ENCODE data around the gene ENSA.
"Not testable (repeated sequence)": the region's sequence is repeated elsewhere in the genome, so short reads cannot be mapped to it uniquely, and the experiment has no call there.

ENSA gene

DNA sequence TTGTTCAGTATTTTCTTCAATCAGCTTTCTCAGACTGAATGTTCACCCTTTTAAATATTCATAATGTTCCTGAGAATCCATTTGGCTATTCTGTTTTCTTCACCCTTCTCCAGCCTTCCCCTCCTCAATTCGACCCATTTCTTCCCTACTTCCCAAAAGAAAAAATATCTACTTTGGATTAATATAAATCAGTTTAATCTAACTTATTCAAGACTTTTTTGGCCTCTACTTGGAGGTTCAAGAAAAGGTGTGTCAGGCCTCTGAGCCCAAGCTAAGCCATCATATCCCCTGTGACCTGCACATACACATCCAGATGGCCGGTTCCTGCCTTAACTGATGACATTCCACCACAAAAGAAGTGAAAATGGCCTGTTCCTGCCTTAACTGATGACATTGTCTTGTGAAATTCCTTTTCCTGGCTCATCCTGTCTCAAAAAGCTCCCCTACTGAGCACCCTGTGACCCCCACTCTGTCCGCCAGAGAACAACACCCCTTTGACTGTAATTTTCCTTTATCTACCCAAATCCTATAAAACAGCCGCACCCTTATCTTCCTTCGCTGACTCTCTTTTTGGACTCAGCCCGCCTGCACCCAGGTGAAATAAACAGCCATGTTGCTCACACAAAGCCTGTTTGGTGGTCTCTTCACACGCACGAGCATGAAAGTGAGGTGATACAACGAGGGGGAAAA is 11.9 kb upstream of the ENSA start:
- H3K27me3 ChIP-seq (ENCODE audit: control insufficient read depth in 1 of 2, insufficient read depth in 2 of 2, low read length in 2 of 2); H3K4me3 ChIP-seq (ENCODE audit: low read depth in 1 of 2, low read length in 2 of 2); H3K27ac ChIP-seq (ENCODE audit: low read depth, low read length); H3K9me3 ChIP-seq (ENCODE audit: low read length); H3K4me1 ChIP-seq (ENCODE audit: insufficient read depth, low read length); H3K9ac ChIP-seq (ENCODE audit: low read length); H3K36me3 ChIP-seq (ENCODE audit: insufficient read depth, low read length): not testable (repeated sequence)

DNA sequence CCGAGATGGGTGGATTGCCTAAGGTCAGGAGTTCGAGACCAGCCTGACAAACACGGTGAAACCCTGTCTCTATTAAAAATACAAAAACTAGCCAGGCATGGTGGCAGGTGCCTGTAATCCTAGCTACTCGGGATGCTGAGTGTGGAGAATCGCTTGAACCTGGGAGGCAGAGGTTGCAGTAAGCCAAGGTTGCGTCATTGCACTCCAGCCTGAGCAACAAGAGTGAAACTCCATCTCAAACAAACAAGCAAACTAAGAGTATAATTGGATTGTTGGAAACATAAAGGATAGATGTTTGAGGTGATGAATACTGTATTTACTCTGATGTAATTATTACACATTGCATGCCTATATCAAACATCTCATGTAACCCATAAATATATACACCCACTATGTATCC is 9.0 kb upstream of the ENSA start:
- not testable (repeated sequence) for H3K4me3 ChIP-seq (ENCODE audit: low read depth in 1 of 2, low read length in 2 of 2); H3K4me1 ChIP-seq (ENCODE audit: insufficient read depth, low read length); H3K27me3 ChIP-seq (ENCODE audit: control insufficient read depth in 1 of 2, insufficient read depth in 2 of 2, low read length in 2 of 2); H3K9ac ChIP-seq (ENCODE audit: low read length); H3K36me3 ChIP-seq (ENCODE audit: insufficient read depth, low read length); H3K9me3 ChIP-seq (ENCODE audit: low read length); H3K27ac ChIP-seq (ENCODE audit: low read depth, low read length)

DNA sequence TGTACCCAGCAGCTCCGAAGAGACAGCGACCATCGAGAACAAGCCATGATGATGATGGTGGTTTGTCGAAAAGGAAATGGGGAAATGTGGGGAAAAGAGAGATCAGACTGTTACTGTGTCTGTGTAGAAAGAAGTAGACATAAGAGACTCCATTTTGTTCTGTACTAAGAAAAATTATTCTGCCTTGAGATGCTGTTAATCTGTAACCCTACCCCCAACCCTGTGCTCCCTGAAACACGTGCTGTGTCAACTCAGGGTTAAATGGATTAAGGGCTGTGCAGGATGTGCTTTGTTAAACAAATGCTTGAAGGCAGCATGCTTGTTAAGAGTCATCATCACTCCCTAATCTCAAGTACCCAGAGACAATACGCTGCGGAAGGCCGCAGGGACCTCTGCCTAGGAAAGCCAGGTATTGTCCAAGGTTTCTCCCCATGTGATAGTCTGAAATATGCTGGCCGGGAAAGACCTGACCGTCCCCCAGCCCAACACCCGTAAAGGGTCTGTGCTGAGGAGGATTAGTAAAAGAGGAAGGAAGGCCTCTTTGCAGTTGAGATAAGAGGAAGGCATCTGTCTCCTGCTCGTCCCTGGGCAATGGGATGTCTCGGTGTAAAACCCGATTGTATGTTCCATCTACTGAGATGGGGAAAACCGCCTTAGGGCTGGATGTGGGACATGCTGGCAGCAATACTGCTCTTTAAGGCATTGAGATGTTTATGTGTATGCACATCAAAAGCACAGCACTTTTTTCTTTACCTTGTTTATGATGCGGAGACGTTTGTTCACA is 5.6 kb upstream of the ENSA start:
- H3K9ac ChIP-seq (ENCODE audit: low read length); H3K4me3 ChIP-seq (ENCODE audit: low read depth in 1 of 2, low read length in 2 of 2); H3K27ac ChIP-seq (ENCODE audit: low read depth, low read length); H3K27me3 ChIP-seq (ENCODE audit: control insufficient read depth in 1 of 2, insufficient read depth in 2 of 2, low read length in 2 of 2); H3K4me1 ChIP-seq (ENCODE audit: insufficient read depth, low read length); H3K9me3 ChIP-seq (ENCODE audit: low read length); H3K36me3 ChIP-seq (ENCODE audit: insufficient read depth, low read length): not testable (repeated sequence)

DNA sequence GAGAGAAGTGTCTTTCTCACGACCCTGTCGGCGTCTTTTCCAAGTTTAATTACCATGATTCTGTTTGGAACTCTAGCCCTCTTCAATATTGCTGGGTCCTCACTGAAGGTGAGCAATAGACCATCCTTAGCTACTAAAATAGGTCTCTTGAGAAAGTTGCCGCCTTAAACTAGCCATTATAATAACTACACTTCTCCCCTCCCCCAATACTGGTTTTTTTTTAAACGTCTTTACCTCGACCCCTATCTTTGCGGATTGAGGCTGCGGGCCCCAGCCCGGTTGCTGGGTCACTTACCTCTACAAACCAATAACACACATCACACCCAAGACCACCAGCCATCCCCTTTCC is 672 bp downstream of the ENSA start:
- H3K27me3 ChIP-seq (ENCODE audit: control insufficient read depth in 1 of 2, insufficient read depth in 2 of 2, low read length in 2 of 2), result no peaks in the 10 kb centered on the region
- peak overlapping the region; percentile 55 for H3K9ac ChIP-seq (ENCODE audit: low read length)
- peak overlapping the region; percentile 69 to 72 for H3K4me3 ChIP-seq (ENCODE audit: low read depth in 1 of 2, low read length in 2 of 2)
- peaks cover 13% of the 10 kb centered on the region for H3K4me1 ChIP-seq (ENCODE audit: insufficient read depth, low read length)
- no peaks in the 10 kb centered on the region for H3K9me3 ChIP-seq (ENCODE audit: low read length)
- H3K36me3 ChIP-seq (ENCODE audit: insufficient read depth, low read length), result peaks cover 40% of the 10 kb centered on the region
- peak overlapping the region; percentile 95 for H3K27ac ChIP-seq (ENCODE audit: low read depth, low read length)

DNA sequence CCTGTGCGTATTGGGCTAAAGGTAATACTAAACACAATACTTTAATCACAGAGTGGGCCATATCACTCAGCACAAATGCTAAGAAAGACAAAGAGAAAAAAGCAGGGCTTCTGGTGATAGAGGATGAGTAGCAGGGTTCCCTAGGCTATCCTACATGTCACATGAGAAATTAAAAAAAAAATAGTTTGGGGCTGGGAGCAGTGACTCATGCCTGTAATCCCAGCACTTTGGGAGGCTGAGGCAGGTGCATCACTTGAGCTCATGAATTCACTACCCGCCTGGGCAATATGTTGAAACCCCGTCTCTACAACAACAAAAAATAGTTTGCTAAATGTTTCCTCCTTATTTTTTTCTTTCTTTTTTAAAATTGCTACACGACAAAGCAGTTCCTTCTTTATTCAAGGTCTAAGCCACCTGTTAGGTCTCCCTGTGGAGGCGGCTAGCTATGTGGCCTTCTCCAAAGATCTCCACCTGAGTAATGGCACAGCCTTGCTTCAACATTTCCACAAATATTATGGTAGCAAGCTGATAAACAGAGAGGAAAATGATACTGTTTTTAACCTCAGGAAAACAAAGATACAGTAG is 1.5 kb downstream of the ENSA start:
- Histone ChIP-seq H3K9ac (ENCODE audit: low read length) (peak overlapping the region; percentile 55), H3K36me3 (ENCODE audit: insufficient read depth, low read length) (peaks cover 43% of the 10 kb centered on the region)

DNA sequence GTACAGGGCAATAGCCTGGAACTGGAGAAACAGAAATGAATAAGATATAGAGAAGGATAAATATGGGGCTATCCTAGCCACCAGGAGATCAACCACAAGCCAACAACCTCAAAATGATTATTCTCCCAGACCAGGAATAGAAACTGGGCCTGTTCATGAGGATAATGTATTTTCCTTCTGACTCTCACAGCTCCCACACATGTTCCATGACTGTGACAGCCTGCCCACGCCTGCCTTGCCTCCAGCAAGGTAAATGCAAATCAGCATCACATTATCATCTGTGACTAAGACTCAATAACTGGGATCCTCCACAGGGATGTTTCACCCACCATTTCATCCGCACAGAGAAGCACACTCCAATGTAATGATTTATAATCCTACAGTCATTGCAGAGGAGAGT is 3.3 kb downstream of the ENSA start:
- Histone ChIP-seq H3K9me3 (ENCODE audit: low read length) (no peaks in the 10 kb centered on the region), H3K4me1 (ENCODE audit: insufficient read depth, low read length) (peaks cover 25% of the 10 kb centered on the region), H3K27ac (ENCODE audit: low read depth, low read length) (no peak overlapping the region), H3K4me3 (ENCODE audit: low read depth in 1 of 2, low read length in 2 of 2) (no peak overlapping the region), H3K36me3 (ENCODE audit: insufficient read depth, low read length) (peaks cover 51% of the 10 kb centered on the region), H3K9ac (ENCODE audit: low read length) (no peak overlapping the region), H3K27me3 (ENCODE audit: control insufficient read depth in 1 of 2, insufficient read depth in 2 of 2, low read length in 2 of 2) (no peaks in the 10 kb centered on the region)

More for the DNA sequence above, 1.5 kb downstream of the ENSA start:
- Histone ChIP-seq H3K4me3 (ENCODE audit: low read depth in 1 of 2, low read length in 2 of 2) (peak overlapping the region in 1 of 2 donors; percentile 69), H3K27ac (ENCODE audit: low read depth, low read length) (peak overlapping the region; percentile 95), H3K4me1 (ENCODE audit: insufficient read depth, low read length) (peaks cover 13% of the 10 kb centered on the region), H3K27me3 (ENCODE audit: control insufficient read depth in 1 of 2, insufficient read depth in 2 of 2, low read length in 2 of 2) (no peaks in the 10 kb centered on the region), H3K9me3 (ENCODE audit: low read length) (no peaks in the 10 kb centered on the region)

DNA sequence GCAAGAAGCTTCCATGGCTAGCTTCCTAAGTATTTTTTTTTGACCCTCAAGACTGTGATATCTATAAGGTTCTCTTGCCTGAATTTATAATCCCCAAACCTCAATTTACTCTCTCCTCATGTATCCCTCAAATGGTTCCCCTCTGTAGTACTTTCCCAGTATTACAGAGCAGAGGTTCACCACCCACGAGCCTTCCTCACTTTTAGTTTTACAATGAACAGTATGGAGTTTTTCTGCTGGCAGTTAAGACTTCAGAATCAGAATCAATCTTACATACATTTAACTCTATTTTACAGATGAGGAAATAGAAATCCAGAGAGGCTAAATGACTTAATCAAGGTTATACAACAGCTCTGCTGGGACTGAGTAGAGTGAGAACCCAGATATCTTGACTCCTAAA is 4.9 kb downstream of the ENSA start:
- not testable (repeated sequence) for H3K4me3 ChIP-seq (ENCODE audit: low read depth in 1 of 2, low read length in 2 of 2); H3K27me3 ChIP-seq (ENCODE audit: control insufficient read depth in 1 of 2, insufficient read depth in 2 of 2, low read length in 2 of 2); H3K9me3 ChIP-seq (ENCODE audit: low read length); H3K27ac ChIP-seq (ENCODE audit: low read depth, low read length); H3K9ac ChIP-seq (ENCODE audit: low read length)
- H3K4me1 ChIP-seq (ENCODE audit: insufficient read depth, low read length), result peaks cover 32% of the 10 kb centered on the region
- H3K36me3 ChIP-seq (ENCODE audit: insufficient read depth, low read length), result peaks cover 58% of the 10 kb centered on the region

DNA sequence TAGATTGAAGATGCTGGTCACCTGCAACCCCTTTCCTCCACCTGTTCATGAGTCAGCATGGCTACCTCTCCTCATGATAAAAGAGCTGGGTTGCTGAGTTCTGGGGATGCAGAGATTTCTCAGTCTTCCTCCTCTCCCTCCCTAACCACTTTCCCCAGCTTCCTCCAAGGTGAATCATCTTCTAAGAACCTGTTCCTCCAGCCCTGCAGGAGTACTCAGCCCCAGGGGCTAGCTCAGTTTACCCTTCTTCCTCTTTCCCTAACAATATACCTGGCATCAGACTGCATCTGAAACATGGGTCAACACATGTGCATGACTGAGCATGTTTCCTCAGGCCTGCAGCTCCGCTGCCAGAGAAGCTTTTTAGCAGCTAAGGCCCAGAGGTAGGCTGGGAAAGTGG is 5.3 kb downstream of the ENSA start:
- H3K27ac ChIP-seq (ENCODE audit: low read depth, low read length), result not testable (repeated sequence)
- peaks cover 58% of the 10 kb centered on the region for H3K36me3 ChIP-seq (ENCODE audit: insufficient read depth, low read length)

DNA sequence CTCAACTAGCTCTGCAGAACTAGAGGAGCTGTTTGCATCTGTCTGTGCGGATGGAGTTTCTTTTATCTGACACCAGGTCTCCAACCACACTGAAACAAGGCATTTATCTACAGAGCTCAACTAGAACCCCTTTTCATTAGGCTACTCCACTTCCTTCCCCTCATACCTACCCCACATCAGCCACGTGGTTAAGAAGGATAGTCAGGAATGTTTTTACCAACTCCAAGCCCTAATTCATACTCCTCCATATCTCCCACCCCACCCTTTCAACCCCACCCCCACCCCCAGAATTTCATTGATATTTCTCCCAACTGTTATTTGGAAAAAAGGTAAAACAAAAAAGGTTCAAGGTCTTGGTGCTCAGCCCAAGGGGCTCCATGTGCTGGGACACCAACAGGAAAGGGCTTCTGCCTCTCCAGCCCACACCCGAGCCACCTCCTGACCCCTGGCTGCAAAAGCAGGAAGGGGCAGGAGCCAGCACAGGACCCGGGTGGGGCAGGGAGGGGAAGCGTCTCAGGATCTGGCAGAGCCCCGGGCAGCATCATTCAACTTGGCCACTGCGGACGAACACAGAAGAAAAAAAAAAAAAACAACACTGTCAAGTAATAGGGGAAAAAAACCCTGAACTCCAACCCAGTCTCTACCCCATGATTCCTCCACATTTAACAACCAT is 7.0 kb downstream of the ENSA start:
- Histone ChIP-seq H3K9me3 (ENCODE audit: low read length) (no peaks in the 10 kb centered on the region), H3K4me3 (ENCODE audit: low read depth in 1 of 2, low read length in 2 of 2) (no peak overlapping the region), H3K4me1 (ENCODE audit: insufficient read depth, low read length) (peaks cover 28% of the 10 kb centered on the region), H3K9ac (ENCODE audit: low read length) (peak overlapping the region; percentile 11), H3K27ac (ENCODE audit: low read depth, low read length) (peak overlapping the region; percentile 68), H3K36me3 (ENCODE audit: insufficient read depth, low read length) (peaks cover 58% of the 10 kb centered on the region), H3K27me3 (ENCODE audit: control insufficient read depth in 1 of 2, insufficient read depth in 2 of 2, low read length in 2 of 2) (no peaks in the 10 kb centered on the region)

More for the DNA sequence above, 5.3 kb downstream of the ENSA start:
- not testable (repeated sequence) for H3K9me3 ChIP-seq (ENCODE audit: low read length); H3K9ac ChIP-seq (ENCODE audit: low read length); H3K27me3 ChIP-seq (ENCODE audit: control insufficient read depth in 1 of 2, insufficient read depth in 2 of 2, low read length in 2 of 2); H3K4me3 ChIP-seq (ENCODE audit: low read depth in 1 of 2, low read length in 2 of 2)
- H3K4me1 ChIP-seq (ENCODE audit: insufficient read depth, low read length), result peaks cover 36% of the 10 kb centered on the region

DNA sequence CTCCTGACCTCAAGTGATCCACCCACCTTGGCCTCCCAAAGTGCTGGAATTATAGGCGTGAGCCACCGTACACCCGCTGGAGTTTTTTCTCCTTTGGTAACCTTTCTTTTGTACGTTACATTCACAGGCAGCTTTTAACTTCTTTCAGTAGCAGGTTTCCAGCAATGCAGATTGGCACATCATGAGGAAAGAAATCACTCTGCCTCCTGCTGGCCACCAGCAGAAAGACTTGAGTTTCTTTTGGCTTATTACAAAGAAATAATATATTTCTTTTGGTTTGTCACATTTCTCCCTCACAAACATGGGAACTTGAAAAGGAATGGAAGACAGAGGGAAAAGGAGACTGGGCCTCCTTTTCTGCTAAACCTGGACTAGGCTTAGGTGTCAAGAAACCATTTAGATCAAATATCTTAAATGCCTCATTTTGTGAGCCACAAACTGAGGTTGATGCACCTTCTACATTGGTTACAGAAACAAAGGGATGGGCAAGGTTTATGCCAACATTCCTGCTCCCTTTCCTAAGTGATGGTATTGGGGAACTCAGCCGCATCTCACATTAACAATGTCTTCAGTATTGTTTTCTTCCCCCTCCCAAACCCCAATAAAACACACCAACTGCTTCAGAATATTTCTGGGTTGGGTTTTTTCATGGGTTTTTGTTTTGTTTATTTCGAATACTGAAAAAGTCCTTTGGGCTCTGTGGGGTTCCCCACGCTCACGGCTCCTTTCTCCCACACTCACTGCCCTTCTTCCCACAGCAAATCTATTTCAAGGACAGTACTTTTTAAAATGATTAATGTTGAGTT is 7.7 kb downstream of the ENSA start:
- Histone ChIP-seq H3K27ac (ENCODE audit: low read depth, low read length) (peak overlapping the region; percentile 68), H3K4me3 (ENCODE audit: low read depth in 1 of 2, low read length in 2 of 2) (no peak overlapping the region), H3K9ac (ENCODE audit: low read length) (peak overlapping the region; percentile 11), H3K9me3 (ENCODE audit: low read length) (no peaks in the 10 kb centered on the region), H3K4me1 (ENCODE audit: insufficient read depth, low read length) (peaks cover 28% of the 10 kb centered on the region), H3K36me3 (ENCODE audit: insufficient read depth, low read length) (peaks cover 53% of the 10 kb centered on the region), H3K27me3 (ENCODE audit: control insufficient read depth in 1 of 2, insufficient read depth in 2 of 2, low read length in 2 of 2) (no peaks in the 10 kb centered on the region)

DNA sequence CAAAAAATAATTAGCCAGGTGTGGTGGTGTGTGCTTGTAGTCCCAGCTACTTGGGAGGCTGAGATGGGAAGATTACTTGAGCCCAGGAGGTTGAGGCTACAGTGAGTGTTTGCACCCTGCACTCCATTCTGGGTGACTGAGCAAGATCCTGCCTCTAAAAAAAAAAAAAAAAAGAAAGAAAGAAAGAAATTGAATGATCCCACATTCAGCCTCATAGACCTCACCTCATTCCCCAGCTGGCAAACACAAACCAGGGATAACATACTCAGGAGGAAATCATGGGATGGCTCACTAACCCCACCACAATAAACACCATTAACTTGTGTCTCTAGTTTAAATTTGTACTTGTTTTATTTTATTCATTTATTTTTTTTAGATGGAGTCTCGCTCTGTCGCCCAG is 8.5 kb downstream of the ENSA start:
- H3K9ac ChIP-seq (ENCODE audit: low read length), result no peak overlapping the region
- H3K9me3 ChIP-seq (ENCODE audit: low read length), result no peaks in the 10 kb centered on the region
- H3K27ac ChIP-seq (ENCODE audit: low read depth, low read length), result peak overlapping the region; percentile 37
- peaks cover 45% of the 10 kb centered on the region for H3K36me3 ChIP-seq (ENCODE audit: insufficient read depth, low read length)
- no peaks in the 10 kb centered on the region for H3K27me3 ChIP-seq (ENCODE audit: control insufficient read depth in 1 of 2, insufficient read depth in 2 of 2, low read length in 2 of 2)
- H3K4me1 ChIP-seq (ENCODE audit: insufficient read depth, low read length), result peaks cover 28% of the 10 kb centered on the region
- H3K4me3 ChIP-seq (ENCODE audit: low read depth in 1 of 2, low read length in 2 of 2), result no peak overlapping the region

Data from muscle layer of colon (tissue), 2 donors.